Measurements from ENCODE around the gene MTNR1B.

MTNR1B gene

DNA sequence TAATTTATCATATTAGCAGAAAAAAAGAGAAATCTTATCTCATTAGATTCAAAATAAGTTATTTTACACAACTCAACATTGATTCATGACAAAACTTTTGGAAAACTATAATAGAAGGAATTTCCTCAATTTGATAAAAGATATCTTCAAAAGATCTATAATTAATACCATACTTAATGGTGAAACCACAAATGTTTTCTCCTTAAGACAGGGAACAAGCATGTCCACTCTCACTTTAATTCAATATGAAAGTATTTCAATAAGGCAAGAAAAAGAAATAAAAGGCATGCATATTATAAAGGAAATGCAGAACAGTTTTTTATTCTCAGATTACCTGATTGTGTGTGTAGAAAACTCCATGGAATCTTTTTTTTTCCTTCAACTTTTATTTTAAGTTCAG, 23.6 kb downstream of the MTNR1B start:
- DNase-seq (ENCODE audit: low spot score) = no peak
- TF ChIP-seq, protein P1, sequence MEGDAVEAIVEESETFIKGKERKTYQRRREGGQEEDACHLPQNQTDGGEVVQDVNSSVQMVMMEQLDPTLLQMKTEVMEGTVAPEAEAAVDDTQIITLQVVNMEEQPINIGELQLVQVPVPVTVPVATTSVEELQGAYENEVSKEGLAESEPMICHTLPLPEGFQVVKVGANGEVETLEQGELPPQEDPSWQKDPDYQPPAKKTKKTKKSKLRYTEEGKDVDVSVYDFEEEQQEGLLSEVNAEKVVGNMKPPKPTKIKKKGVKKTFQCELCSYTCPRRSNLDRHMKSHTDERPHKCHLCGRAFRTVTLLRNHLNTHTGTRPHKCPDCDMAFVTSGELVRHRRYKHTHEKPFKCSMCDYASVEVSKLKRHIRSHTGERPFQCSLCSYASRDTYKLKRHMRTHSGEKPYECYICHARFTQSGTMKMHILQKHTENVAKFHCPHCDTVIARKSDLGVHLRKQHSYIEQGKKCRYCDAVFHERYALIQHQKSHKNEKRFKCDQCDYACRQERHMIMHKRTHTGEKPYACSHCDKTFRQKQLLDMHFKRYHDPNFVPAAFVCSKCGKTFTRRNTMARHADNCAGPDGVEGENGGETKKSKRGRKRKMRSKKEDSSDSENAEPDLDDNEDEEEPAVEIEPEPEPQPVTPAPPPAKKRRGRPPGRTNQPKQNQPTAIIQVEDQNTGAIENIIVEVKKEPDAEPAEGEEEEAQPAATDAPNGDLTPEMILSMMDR (IDR thresholded peaks at IDR 0.05; ENCODE audit: extremely low read depth, missing control alignments) = no peak

DNA sequence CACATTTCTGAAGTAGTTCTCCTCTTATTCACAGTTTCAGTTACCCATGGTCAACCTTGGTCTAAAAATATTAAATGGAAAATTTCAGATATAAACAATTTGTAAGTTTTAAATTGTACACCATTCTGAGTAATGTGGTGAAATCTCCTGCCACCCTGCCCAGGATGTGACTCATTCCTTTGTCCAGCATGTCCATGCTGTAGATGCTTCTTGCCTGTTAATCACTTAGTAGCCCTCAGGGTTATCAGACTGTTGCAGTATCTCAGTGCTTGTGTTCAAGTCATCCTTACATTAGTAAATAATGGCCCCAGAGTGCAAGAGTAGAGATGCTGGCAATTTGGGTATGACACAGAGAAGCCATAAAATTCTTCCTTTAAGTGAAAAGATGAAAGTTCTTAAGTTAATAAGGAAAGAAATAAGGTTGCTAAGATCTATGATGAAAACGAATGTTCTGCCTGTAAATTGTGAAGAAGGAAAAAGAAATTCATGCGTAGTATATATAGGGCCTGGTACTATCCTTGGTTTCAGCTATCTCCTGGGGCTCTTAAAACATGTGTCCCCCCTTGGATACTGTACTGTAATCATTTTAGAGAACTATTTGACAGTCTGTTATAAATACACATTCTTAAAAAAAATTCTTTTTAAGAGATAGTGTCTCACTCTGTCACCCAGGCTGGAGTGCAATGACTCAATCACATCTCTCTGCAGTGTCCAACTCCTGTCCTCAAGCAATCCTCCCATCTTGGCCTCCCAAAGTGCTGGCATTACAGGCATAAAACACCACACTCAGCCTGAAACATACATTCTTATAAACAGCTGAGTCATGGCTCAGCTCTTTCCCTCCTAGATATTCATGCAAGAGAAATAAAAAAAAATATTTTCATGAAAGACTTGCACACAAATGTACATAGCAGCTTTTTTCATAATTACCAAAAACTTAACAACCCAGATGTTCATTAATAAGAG, 31.3 kb downstream of the MTNR1B start:
- DNase-seq (ENCODE audit: low spot score) = no peak
- TF ChIP-seq, protein P1 (IDR thresholded peaks at IDR 0.05; ENCODE audit: extremely low read depth, missing control alignments) = no peak

DNA sequence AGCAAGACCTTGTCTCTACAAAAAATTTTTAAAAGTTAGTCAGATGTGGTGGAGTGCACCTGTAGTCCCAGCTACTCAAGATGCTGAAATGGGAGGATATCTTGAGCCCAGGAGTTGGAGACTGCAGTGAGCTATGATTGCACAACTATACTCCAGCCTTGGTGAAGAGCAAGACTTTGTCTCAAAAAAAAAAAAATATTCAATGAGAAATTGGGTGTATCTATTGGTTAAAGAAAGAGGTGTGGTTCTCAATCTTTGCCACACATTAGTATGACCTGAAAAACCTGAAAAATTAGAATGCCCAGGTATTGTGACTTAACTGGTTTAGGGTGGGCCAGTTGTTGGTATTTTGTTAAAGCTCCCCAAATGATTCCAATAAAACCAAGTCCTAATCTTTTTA, 32.4 kb downstream of the MTNR1B start:
- TF ChIP-seq, protein P1 (IDR thresholded peaks at IDR 0.05; ENCODE audit: extremely low read depth, missing control alignments) = no peak
- DNase-seq (ENCODE audit: low spot score) = no peak

DNA sequence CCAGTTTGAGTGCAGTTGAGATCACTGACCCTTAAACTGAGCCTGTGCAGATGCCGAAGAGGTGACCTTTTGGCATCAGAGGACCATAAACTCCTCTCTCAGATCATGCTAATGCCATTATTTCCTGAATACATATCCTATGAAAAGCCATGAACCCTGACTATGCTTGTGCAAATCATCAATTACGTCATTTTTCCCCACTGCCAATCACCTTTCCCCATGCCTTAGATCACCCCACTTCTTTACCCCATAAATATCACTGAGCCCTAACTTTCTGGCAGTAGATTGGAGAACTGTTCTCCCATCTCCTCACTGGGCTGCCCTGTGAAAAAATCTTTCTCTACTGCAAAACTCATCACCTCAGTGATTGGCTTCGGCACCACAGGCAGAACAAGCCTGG, 32.9 kb downstream of the MTNR1B start:
- TF ChIP-seq, protein P1 (IDR thresholded peaks at IDR 0.05; ENCODE audit: extremely low read depth, missing control alignments) = no peak

DNA sequence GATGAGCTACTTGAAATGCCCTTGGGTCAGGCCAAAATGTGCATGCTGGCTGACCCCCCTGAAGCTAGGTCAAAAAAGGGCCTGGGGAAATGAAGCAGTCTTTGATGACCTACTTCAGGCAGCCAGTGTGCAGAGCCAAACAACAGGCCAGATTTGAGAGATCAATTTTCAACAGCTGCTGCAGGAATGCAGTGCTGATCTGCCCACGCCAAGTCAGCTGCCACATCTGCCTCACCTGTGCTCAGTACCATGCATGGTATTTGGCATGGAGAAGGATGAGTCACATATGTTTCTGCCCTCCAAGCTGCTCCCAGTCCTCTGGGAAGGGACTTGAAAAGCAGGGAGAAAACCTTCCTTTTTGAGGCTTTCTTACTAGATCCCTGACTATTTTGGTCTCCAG, 35.8 kb downstream of the MTNR1B start:
- DNase-seq (ENCODE audit: low spot score) = no peak

More for the DNA sequence above, 32.9 kb downstream of the MTNR1B start:
- DNase-seq (ENCODE audit: low spot score) = no peak

DNA sequence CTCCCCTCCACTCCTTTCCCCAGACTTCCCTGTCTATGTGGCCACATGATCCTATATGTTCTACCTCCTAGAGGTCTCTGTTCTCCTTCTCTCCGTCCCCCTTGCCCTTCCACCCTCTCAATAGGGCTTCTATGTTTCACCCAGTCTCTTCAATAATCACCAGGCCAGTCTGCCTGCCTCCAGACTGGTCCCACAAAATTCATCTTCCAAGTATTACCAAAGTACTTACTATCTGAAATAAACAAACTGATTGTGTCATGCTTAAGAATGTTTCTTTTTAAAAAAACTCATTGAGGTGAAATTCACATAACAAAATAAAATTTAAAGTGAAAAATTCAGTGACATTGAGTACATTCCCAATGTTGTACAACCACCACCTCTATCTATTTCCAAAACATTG, 44.2 kb downstream of the MTNR1B start:
- no peak for DNase-seq (ENCODE audit: low spot score)
- TF ChIP-seq, protein P1 (IDR thresholded peaks at IDR 0.05; ENCODE audit: extremely low read depth, missing control alignments) = no peak

More for the DNA sequence above, 35.8 kb downstream of the MTNR1B start:
- TF ChIP-seq, protein P1 (IDR thresholded peaks at IDR 0.05; ENCODE audit: extremely low read depth, missing control alignments) = no peak

DNA sequence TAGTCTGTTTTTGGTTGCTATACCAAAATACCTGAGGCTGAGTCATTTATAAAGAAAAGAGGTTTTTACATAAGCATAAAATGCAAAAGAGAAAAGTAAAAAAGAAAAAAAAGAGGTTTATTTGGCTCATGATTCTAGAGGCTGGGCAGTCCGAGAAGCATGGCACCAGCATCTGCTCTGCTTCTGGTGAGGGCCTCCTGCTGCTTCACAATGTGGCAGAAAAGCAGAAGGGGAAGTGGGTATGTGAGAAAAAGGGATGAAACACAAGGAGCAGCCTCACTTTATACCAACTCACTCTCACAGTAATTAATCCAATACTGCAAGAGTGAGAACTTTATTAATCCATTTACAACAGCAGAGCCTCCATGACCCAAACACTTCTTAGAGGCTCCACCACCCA, 47.1 kb downstream of the MTNR1B start:
- TF ChIP-seq, protein P1 (IDR thresholded peaks at IDR 0.05; ENCODE audit: extremely low read depth, missing control alignments) = no peak
- DNase-seq (ENCODE audit: low spot score) = no peak

Measured in GM20000 (cell line).